HG03521 (cell line): Measurements from ENCODE around the gene HID1.
"Not testable (repeated sequence)": the region's sequence is repeated elsewhere in the genome, so short reads cannot be mapped to it uniquely, and the experiment has no call there.

Experiments used
- ATAC-seq: cut with Tn5 transposase; IDR thresholded peaks from one replicate; pipeline ENCODE4 v1.9.1; 2021; ENCODE audit warnings: mild to moderate bottlenecking, moderate library complexity; ENCODE audit not compliant: unreplicated experiment

The HID1 gene

DNA sequence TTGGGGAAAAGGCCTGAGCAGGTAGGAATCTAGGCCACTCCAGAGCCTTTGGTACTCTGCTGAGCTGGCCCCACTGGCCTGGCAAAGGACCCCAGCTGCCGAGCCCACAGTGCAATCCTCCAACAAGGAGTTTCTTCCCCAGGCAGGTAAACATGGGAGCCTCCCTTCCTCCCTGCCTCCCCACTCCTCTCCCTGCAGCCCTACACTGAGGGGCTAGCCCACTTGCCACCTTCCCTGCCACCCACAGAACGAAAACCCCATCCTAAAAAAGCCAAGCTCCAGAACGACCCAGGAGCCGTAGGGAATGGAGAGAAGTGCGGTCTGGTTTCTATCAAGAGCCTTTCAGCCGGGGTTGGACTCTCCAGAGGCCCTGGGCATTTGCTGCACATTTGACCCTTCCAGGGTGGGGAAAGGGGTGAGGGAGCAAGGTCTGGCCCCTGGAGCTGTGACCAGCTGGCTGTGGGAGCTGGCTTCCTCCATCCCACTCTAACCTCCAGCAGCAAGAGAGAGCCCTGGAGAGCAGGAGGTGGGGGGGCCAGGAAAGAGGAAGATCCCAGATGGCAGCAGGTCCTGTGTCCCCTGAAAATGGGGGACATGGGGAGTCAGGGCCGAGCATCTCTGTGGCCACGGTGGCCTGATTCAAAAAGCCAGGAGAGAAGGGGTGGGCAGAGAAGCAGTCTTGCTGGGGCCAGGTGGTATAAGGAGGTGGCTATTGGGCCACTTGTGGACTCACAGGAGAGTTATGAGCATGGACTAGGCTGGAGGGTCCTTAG, 1.3 kb downstream of the HID1 start:
- no peak for ATAC-seq

DNA sequence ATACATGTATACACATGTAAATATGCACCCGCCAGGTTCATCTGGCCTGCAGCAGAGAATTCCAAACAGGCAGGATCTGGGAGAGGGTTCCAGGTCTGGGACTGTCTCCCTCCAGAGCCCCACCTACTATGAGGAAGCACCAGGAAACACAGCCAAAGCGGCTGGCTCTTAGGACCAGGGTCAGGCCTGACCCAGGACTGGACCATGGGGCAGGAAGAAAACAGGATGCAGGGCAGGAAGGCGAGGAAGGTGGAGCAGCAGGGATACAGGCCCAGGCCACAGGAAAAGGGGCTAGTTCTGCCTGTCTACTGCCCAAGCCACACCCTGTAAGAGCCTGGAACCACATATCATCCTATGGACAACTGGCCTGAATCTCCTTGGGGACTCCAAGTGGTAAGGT, 2.2 kb downstream of the HID1 start:
- no peak for ATAC-seq

DNA sequence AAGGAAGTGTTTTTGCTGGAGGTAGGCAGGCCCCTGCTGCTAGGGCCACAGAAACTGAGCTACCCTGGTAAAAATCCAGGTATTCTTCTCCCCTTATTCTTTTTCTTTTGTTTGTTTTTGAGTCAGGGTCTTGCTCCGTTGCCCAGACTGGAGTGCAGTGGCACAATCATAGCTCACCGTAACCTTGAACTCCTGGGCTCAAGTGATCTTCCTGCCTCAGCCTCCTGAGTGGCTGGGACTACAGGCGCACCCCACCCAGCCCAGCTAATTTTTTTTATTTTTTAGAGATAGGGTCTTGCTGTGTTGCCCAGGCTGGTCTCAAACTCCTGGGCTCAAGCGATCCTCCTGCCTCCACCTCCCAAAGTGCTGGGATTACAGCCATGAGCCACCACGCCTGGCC, 3.1 kb downstream of the HID1 start:
- ATAC-seq = not testable (repeated sequence)

DNA sequence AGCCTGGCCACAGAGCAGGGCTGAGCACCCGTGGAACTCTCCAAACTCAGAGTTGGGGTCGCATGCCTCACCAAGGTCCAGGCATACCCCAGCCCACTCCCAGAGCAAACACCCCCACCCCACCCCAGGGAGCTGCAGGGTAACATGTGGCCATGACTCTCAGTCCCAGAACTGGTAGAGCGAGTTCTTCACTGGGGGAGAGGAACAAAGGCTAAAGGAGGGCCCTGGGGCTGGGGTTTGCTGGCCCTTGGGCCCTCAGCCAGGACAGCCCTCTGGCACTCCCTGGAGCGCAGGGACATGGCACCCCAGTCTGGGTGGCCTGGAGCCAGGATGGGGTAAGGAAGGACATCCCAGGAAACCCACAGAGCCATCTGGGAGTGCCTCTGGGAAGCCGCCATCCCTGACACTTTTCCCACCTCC, 4.2 kb downstream of the HID1 start:
- no peak for ATAC-seq

DNA sequence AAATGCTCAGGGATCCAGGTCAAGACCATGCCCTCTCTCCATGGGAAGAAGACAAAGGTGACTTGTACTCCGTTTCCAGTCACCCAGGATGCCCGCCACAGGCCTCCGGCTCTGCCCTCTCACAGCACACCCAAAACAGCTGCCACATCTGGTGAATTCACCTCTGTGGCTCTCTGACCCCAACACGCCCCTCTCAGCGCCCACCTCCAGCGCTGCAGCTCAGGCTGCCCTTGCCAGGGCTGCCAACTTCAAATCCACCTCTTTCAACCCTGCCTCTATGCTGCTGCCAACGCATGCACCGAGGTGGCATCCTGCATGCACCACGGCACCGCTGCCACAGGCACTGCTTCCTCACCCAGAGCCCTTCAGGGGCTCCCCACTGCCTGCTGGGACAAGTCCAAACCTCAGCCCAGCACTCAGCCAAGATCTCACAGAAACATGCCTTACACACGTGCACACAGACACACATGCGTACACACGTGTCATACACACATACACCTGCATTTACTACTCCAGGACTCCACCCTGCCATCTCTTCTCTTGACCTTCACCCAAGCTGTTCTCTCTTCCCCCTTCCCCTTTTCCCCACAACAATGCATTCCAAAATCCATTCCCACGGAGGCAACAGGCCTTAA, 7.5 kb downstream of the HID1 start:
- ATAC-seq = no peak

DNA sequence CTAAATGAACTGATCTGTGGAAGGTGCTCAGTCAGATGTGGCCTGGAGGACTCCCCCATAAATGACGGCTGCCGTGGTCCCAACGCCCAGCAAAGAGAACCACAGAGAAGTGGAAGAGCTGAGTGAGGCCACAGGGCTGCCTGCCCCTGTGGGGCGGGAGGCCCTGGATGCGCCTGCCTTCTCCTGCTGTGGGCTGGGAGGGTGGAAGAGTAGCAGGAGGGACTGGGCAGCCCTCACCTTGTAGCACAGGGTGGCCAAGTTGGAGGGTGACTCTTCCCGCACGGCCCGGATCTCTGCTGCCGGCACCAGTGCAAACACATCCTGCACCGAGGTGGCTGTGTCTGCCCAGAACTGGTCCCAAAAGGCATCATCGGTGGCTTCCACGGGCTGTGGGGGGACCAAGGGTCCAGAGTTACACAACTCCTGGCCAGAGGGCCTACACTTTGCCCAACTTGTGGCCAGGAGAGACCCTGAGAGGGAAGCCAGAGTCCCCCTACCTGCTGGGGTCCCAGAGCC, 8.3 kb downstream of the HID1 start:
- no peak for ATAC-seq

DNA sequence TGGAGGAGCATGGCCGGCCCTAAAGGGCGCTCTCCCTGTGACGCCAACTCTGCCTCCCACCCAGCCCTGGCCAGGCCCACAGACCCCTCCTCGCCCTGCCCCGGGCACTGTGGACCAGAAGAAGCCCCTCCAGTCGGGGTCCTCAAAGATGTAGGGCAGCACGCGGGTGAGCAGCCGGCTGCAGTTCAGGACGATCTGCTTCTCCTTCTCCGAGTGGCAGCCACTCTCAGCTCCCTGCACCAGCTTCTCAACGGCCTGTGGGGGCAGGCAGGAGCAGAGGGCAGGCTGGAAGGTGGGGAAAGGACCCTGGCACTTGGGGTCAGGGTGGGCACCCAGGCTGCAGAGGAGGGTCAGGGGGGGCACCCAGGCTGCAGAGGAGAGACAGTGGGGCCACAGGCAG, 8.9 kb downstream of the HID1 start:
- no peak for ATAC-seq

DNA sequence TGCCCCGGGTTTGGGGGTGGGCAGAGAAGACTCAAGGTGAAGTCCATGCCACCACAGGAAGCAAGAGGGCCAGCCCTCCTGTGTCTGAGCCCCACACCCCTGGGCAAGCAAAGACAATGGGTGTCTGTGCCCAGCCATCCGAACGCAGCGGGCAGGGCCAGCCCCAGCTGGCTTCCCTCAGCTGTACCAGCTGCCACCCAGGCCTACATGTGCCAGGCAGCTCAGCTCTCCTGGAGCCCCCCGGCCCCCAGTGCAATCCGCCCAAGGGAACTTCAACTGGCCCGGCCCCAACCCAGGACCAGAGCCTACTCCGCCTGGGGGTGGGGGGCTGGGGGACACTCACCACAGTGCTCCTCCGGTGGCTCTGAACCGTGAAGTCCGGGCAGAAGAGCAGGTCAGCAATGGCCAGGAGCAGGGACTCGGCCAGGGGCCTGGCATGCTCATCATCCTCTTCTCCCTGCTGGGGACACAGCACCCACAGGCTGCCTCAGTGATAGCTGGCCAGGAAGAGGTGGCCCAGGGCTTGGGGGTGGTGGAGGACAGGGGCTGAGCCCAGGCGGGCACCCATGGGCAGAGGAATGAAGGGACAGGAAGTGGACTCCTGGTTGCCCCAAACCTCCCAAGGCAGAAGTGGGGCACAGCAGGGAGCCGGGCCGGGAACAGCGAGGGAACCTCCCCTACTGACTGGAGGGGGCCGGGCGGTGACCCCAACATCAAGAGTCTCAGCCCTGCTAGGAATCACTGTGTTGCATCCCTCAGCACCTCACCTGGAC, 9.8 kb downstream of the HID1 start:
- no peak for ATAC-seq

DNA sequence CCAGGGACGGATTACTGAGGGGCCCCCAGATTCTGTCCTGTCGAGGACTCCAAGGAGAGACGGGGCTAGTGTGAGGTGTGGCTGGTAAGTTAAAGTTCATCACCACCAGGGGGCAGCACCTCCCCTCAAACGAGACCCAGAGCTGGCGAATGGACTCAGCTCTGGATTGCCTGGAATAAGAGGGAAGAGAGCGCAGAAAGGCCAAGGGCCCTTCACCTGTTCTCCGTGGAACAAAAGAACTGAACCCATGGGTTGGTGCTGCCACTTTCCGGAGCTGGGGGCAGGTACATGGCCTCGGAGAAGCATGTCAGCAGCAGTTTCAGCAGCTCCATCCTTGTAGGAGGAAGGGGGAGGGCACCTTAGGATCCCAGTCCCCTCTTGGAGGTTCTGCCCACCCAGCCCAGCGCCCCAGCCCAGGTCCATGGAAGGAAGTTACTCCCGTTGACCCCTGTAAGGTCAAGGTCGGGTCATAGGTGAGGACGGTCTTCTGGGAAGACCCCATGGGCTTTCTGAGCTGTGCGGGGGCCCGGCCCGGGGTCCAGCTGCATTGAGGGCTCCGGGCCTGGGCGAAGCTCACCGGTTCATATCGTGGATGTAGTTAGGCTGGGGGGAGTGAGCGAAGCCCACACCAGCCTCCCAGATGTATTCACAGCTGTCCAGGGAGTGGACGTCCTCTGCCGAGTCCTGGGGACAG, 10.8 kb downstream of the HID1 start:
- no peak for ATAC-seq

DNA sequence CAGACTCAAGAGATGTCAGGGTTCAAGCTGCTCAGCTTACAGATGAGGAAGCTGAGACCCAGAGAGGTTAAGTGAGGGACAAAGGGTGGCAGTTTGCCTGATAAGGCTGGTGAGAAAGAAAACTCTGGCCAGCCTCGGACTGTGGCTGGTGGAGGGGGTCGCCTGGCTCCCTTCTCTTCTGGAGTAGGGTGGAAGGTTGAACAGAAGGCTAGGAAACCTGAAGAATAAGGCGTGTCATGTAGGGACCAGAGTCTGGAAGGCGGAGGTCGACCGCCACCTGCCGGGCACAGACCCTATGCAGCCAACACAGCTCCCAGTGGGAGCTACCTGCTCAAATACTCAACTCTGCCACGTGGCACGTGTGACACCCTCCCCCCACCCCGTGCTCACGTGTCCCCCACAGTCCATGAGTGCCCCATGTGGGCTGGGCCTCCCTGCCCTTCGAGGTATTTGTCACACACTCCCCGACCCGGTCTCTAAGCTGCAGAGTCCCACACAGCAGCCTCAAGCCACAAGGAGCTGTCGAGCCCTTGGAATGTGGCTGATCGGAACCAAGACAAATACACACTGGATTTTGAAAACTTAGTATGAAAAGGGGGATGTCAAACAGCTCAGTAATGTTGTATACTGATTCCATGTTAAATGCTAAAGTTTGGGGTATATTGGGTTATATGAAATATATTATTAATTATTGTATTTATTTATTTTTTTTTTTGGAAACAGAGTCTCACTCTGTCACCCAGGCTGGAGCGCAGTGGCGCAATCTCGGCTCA, 11.8 kb downstream of the HID1 start:
- ATAC-seq = no peak

DNA sequence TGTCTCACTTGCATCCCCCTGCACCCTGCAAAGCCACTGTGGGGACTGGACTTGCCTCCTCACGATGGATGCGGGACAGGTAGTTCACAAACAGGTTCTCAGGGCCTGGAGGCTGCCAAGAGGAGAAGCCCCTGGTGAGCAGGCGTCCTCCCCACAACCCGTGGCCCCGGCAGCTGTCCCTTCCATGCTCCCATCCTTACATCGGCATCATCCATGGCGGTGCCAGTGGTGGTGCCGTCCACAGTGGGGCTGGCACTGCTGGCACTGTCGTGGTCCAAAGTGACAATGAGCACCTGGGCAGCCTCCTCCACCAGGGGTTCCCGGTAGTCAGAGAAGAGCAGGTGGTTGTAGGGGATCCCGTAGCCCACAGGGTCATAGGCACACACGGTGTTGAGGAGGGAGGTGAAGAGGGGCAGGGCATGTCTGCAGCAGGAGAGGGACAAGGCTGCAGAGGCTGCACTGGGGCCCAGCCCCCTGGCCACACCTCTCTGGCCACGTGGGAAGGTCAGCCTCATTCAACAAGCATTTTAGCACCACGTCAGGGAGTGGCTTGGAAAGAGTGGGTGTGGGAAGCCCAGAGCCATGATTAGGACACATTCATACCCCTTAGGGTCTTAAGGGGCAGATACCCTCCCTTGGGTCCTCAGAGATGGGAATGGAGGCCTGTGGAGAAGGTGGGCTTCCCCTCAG, 12.6 kb downstream of the HID1 start:
- ATAC-seq = no peak

DNA sequence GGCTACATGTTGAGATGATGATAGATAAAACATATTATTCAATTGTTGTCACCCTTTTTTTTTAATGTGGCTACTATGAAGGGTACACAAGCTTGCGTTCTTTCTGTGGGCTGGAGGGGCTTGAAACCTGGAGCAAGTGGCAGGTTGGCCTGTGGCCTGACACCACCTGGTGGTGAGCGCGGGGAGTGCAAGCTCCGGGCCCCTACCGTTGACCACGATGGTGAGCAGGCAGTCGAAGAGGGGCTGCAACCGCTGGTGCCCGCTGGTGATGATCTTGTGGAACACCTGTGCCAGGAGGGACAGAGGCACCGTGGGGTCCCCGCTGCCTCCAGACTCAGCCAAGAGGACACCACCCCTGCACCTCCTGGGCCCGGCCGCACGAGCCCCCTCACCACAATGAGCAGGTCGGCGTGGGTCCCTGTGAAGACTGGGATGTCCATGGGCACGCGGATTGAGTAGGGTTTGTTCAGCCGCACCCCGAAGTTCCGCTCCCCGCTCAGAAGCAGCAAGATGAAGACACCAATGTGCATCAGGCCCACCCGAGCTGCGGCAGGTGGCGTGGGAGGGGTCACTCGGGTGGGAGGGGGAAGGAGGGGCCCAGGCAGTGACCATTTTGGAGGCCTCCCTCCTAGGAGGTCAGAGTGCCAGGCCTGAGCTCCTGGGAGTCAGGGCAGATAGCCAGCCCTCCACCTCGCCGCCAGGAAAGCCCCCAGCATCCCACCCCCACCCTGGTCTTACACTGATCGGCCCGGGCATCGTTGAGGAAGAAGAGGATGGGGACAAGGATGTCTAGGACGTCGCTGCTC, 14.4 kb downstream of the HID1 start:
- no peak for ATAC-seq

DNA sequence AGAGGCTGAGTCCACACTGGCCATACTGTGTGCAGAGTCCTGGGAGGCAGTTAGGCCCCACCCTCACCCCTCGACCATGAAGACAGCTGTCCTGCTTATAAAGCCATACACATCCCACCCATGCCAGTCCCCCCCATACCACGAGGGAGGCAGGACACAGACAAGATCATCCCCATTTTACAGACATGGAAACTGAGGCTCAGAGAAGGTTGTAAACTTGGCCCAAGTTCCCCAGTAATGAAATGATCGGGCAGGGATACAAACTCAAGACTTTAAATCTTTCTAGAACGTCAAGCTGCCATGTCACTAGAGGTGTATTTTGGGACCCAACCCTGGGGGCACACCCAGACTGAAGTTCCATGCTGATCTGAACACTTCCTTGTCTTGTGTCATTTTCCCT, 16.5 kb downstream of the HID1 start:
- ATAC-seq = no peak

DNA sequence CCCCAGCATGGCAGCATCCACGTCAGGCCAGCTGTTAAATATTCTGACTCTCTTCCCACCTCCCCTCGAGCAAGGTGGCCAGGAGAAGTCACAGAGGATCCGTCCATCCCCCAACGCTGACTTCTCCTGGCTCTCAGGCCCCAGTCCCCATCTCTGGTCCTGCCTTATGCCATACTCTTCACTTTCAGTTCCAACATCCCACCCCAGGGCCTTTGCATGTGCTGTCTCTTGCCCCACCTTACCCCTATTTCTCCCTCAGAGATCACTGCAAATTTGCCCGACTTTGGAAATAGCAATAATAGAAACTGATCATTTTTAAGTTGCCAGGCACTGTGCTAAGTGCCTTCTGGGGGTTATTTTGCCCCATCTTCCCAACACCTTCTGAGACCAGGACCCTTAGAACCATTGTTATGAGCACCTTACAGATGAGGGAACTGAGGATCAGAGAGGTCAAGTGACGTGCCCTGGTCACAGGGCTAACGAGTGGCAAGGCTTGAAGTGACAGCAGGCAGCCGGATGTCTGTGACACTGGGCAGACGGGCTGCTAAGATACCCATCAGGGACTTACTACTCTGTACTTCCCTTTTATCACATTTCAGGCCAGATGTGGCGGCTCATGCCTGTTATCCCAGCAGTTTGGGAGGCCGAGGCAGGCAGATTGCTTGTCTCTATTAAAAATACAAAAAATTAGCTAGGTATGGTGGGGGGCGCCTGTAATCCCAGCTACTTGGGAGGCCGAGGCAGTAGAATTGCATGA, 17.7 kb downstream of the HID1 start:
- no peak for ATAC-seq

DNA sequence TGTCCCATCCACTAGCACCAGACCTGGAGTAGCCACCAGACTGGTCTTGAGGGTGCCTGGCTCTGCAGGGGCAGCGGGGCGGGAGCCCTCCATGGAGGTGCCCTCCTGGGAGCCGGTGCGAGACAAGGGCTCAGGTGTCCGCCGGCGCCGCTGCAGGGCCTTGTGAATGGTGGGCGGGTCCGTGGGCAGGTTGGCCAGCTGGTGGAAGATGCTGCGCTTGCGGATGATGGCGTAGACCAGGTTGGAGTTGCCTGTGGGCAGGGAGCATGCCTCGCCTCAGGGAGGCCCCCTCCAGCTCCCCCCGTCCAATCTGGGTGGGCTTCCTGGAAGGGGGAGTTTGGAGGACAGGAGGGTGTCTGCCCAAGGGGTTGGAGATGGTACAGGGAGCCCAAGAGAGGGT, 18.4 kb downstream of the HID1 start:
- ATAC-seq = no peak

DNA sequence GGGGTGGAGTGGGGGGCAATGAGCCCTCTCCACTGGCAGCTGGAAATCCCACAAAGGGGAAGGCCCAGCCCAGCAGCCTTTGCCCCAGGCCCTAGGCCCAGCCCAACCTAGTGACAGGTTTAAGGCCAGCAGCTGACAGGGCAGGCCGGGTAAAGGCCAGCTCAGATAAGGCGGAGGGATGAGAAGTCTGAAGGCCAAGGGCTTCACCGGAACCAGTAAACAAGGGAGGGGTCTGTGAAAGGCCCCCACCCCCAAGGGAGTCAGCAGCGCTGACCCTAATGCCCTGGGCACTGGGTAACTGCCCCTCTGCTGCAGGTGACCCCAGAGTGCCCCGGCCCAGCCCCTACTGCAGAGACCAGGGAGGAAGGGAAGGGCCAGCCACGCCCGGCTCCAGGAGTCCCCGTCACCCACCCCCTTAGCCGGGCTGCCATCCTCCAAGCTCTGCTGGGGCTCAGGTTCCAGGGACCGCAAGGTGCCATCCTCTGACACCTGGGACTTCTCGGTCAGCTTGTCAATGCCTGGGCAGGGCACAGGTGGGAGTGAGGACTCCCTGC, 19.3 kb downstream of the HID1 start:
- ATAC-seq = no peak

DNA sequence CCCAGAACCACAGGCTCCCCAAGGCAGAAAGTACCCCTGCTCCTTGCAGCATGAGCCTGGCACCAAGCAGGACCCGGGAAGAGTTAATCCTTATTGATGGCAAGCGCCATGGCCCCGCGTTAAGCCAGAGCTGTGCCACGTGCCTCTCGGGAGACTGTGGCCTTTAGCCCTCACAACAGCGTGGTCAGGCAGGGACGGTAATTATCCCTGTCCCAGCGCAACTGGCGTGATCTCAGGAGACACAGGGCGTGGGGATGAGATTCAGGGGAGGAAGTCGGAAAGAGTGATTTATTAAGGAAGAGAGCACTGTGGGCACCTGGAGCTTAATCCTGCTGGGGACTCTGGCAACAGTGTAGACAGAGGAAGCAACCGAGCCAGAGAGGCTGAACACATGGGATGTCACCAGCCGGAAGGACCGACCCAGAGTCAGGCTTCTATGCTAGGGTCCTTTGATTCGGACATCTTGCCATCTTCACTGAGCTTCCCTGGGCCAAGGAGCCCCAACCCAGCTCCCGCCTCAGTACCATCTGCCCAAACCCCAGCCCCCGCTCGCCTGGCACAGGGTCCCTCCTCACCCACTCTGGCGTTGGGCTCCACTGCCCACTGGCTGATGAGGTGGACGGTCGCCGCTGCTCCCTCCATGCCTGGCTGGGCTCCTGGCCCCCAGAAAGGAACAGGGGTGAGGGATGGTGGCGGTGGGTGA, 20.0 kb downstream of the HID1 start:
- ATAC-seq = no peak
